ENCODE data around the gene NPC2. TPM values are rescaled to one million over a fixed set of nuclear protein-coding genes. Genes with fewer than 3 reads are reported as not detected.

NPC2 gene
- total RNA-seq, 1 donor from 2014 or later = 191 TPM

GRCh38 chr14:74528406-74528805, 35.3 kb upstream of the NPC2 start:
- Histone ChIP-seq H3K36me3 (ENCODE audit: control insufficient read depth, insufficient read depth, low read length) (peaks cover 1% of the 10 kb centered on the region), H3K27me3 (ENCODE audit: control insufficient read depth, insufficient read depth, low read length) (no peaks in the 10 kb centered on the region), H3K4me3 (ENCODE audit: low read depth, low read length) (no peak overlapping the region)
- DNase-seq (ENCODE audit: low read depth) = no peak
- FAIRE-seq = no peak
- no peak for TF ChIP-seq CTCF (IDR thresholded peaks at IDR 0.05; ENCODE audit: insufficient read depth, low read length, severe bottlenecking)

GRCh38 chr14:74527736-74528280, 34.7 kb upstream of the NPC2 start:
- no peak for FAIRE-seq
- Histone ChIP-seq H3K4me3 (ENCODE audit: low read depth, low read length) (no peak overlapping the region), H3K27me3 (ENCODE audit: control insufficient read depth, insufficient read depth, low read length) (no peaks in the 10 kb centered on the region), H3K36me3 (ENCODE audit: control insufficient read depth, insufficient read depth, low read length) (peaks cover 1% of the 10 kb centered on the region)
- no peak for DNase-seq (ENCODE audit: low read depth)
- TF ChIP-seq CTCF (IDR thresholded peaks at IDR 0.05; ENCODE audit: insufficient read depth, low read length, severe bottlenecking) = no peak

- no peaks in the 10 kb centered on the region for H3K27me3 ChIP-seq (ENCODE audit: control insufficient read depth, insufficient read depth, low read length)
- peak; percentile 62 for FAIRE-seq
- H3K36me3 ChIP-seq (ENCODE audit: control insufficient read depth, insufficient read depth, low read length) = no peaks in the 10 kb centered on the region
- no peak overlapping the region for H3K4me3 ChIP-seq (ENCODE audit: low read depth, low read length)
- TF ChIP-seq CTCF (IDR thresholded peaks at IDR 0.05; ENCODE audit: insufficient read depth, low read length, severe bottlenecking) = peak; percentile 28
- no peak for DNase-seq (ENCODE audit: low read depth)
Observed at GRCh38 chr14:74526854-74527585, 33.9 kb upstream of the NPC2 start.

- DNase-seq (ENCODE audit: low read depth) (no peak), FAIRE-seq (no peak)
- Histone ChIP-seq H3K4me3 (ENCODE audit: low read depth, low read length) (no peak overlapping the region), H3K27me3 (ENCODE audit: control insufficient read depth, insufficient read depth, low read length) (no peaks in the 10 kb centered on the region), H3K36me3 (ENCODE audit: control insufficient read depth, insufficient read depth, low read length) (no peaks in the 10 kb centered on the region)
- TF ChIP-seq CTCF (IDR thresholded peaks at IDR 0.05; ENCODE audit: insufficient read depth, low read length, severe bottlenecking) = no peak
Observed at GRCh38 chr14:74525361-74525851, 32.3 kb upstream of the NPC2 start.

- no peaks in the 10 kb centered on the region for H3K36me3 ChIP-seq (ENCODE audit: control insufficient read depth, insufficient read depth, low read length)
- no peak for DNase-seq (ENCODE audit: low read depth)
- no peak for TF ChIP-seq CTCF (IDR thresholded peaks at IDR 0.05; ENCODE audit: insufficient read depth, low read length, severe bottlenecking)
- no peak overlapping the region for H3K4me3 ChIP-seq (ENCODE audit: low read depth, low read length)
- no peaks in the 10 kb centered on the region for H3K27me3 ChIP-seq (ENCODE audit: control insufficient read depth, insufficient read depth, low read length)
- no peak for FAIRE-seq
Observed at GRCh38 chr14:74524812-74525135, 31.7 kb upstream of the NPC2 start.
